Adrenal gland (tissue), 12 donors: Measurements from ENCODE around the gene ILK. TPM values are rescaled to one million over a fixed set of nuclear protein-coding genes. Genes with fewer than 3 reads are reported as not detected.
A peak's percentile ranks its signal among the peaks of the same experiment; 100 is the strongest.

Experiments
- DNase-seq, 7 donors: peaks; one replicate each; pipeline ENCODE4 v3.0.0-alpha.2; 2019 to 2020
- H3K27ac ChIP-seq, 5 donors: fragments of 200-600 bp; sonication (generic) in 4 of 5; 1 replicate in 3 of 5; 2 replicates in 2 of 5; pipeline versions ENCODE4 v1.5.1 to v1.8.0; 2016 to 2020; ENCODE audit warnings: mild to moderate bottlenecking in 1 of 5
- H3K27me3 ChIP-seq: fragments of 200-600 bp; 2 replicates; pipeline ENCODE4 v1.8.0; 2021
- H3K36me3 ChIP-seq, 2 donors: fragments of 200-600 bp; replicated peaks in 1 of 2; 1 replicate in 1 of 2; 2 replicates in 1 of 2; pipeline versions ENCODE4 v1.5.1 to v1.8.0; 2018 to 2022
- H3K4me1 ChIP-seq, 2 donors: fragments of 200-600 bp; replicated peaks in 1 of 2; 1 replicate in 1 of 2; 2 replicates in 1 of 2; pipeline versions ENCODE4 v1.5.1 to v1.8.0; 2018 to 2021
- H3K4me3 ChIP-seq, 4 donors: fragments of 200-600 bp; sonication (generic) in 3 of 4; one replicate each; pipeline ENCODE4 v1.5.1; 2016 to 2018
- H3K9me3 ChIP-seq, 3 donors: fragments of 200-600 bp; sonication (generic) in 1 of 3; replicated peaks in 1 of 3; 1 replicate in 2 of 3; 2 replicates in 1 of 3; pipeline versions ENCODE4 v1.5.1 to v1.8.0; 2016 to 2021
- POLR2A ChIP-seq, 2 donors: fragments of 450-650 bp; IDR thresholded peaks; one replicate each; pipeline ENCODE4 v1.6.1; 2017; ENCODE audit warnings: antibody characterized with exemption in 2 of 2, mild to moderate bottlenecking in 2 of 2, moderate library complexity in 1 of 2
- WGBS, 4 donors: extraction: QIAGEN DNeasy Blood & Tissue Kit in 2 of 4; methylation state at CpG; one replicate each; pipeline versions ENCODE4 v1.1.5 to v1.1.7; 2013 to 2017; 5-methylcytosine and 5-hydroxymethylcytosine counted together
- intact Hi-C, 2 donors: fragments of 100-400 bp; cut with DNase I; formaldehyde crosslinking; loops; one replicate each; pipeline versions ENCODE4 v1.14.1 to v1.15.0; 2022 to 2023
- polyA plus RNA-seq, 3 donors: library from polyadenylated mRNA; stranded (reverse); fragments of 200-250 nt in 2 of 3; fragments of 350-450 nt in 1 of 3; fragmentation: Illumina TruSeq in 1 of 3; extraction: RNeasy Lipid Tissue Mini Kit (QIAGEN cat#74804) in 1 of 3; gene quantifications; one replicate each; pipeline ENCODE4 v1.2.3, GENCODE V29; 2013 to 2014
- total RNA-seq, 9 donors: library from RNA; depleted of rRNA in 4 of 9; stranded (reverse); fragments of >200 nt in 4 of 9; fragments of 120-200 nt in 1 of 9; fragmentation: NEBNext Ultra II Directional in 1 of 9; extraction: Animal tissue kit (Norgen Biotek cat#: 25700) in 1 of 9; gene quantifications; one replicate each; pipeline versions ENCODE4 v1.1.0 to v1.2.4, GENCODE V29; 2013 to 2023
- TF ChIP-seq, protein P1 (sequence below), 6 experiments: fragments of 450-650 bp in 4 of 6; fragments of 200-600 bp in 2 of 6; sonication (generic) in 1 of 6; IDR thresholded peaks; 1 replicate in 5 of 6; 2 replicates in 1 of 6; pipeline versions ENCODE4 v1.5.1 to v1.8.0; 2016 to 2021; ENCODE audit warnings: antibody characterized with exemption in 6 of 6, mild to moderate bottlenecking in 2 of 6, moderate library complexity in 1 of 6
- donor health status: healthy with polysubstance abuse.
- donor health status: Bipolar disorder and iron deficiency.
- donor health status: DM: yes; HTN: yes; CAD: no.
- donor health status: DM: no; HTN: no; CAD: no.
- donor health status: DM: no; HTN: no; CAD: no.
- donor health status: DM: yes; HTN: yes; CAD: no.

ILK gene
- total and polyA plus RNA-seq, 12 donors: 99.1 to 191 (median 153) TPM

GRCh38 chr11:6608726-6609501, 5.3 kb downstream of the ILK start:
- TF ChIP-seq POLR2A (IDR thresholded peaks at IDR 0.05): no peak
- TF ChIP-seq, protein P1, sequence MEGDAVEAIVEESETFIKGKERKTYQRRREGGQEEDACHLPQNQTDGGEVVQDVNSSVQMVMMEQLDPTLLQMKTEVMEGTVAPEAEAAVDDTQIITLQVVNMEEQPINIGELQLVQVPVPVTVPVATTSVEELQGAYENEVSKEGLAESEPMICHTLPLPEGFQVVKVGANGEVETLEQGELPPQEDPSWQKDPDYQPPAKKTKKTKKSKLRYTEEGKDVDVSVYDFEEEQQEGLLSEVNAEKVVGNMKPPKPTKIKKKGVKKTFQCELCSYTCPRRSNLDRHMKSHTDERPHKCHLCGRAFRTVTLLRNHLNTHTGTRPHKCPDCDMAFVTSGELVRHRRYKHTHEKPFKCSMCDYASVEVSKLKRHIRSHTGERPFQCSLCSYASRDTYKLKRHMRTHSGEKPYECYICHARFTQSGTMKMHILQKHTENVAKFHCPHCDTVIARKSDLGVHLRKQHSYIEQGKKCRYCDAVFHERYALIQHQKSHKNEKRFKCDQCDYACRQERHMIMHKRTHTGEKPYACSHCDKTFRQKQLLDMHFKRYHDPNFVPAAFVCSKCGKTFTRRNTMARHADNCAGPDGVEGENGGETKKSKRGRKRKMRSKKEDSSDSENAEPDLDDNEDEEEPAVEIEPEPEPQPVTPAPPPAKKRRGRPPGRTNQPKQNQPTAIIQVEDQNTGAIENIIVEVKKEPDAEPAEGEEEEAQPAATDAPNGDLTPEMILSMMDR (IDR thresholded peaks at IDR 0.05): no peak
- Histone ChIP-seq H3K4me3 (no peak overlapping the region), H3K27ac (peak overlapping the region in 1 of 5 donors; percentile 89), H3K9me3 (no peaks in the 10 kb centered on the region), H3K36me3 (peaks cover 0 to 37% of the 10 kb centered on the region in 2 donors), H3K27me3 (no peaks in the 10 kb centered on the region), H3K4me1 (peaks cover 37 to 59% of the 10 kb centered on the region in 2 donors)
- 83 to 86% (median 85%) methylated on average over 14 of the region's 14 CpGs for WGBS, 4 donors
- DNase-seq: peak in 2 of 7 donors; percentile 24 to 47
- intact Hi-C loops: loop anchor here in 1 of 2 donors (10.0 kb wide), 1 partner anchor 74 kb away; no protein-coding TSS in a partner anchor

- peak in 1 of 7 donors; percentile 24 for DNase-seq
- Histone ChIP-seq H3K27me3 (no peaks in the 10 kb centered on the region), H3K4me1 (peaks cover 37 to 57% of the 10 kb centered on the region in 2 donors), H3K27ac (peak overlapping the region in 1 of 5 donors; percentile 89), H3K36me3 (peaks cover 0 to 37% of the 10 kb centered on the region in 2 donors), H3K4me3 (no peak overlapping the region), H3K9me3 (no peaks in the 10 kb centered on the region)
- TF ChIP-seq POLR2A (IDR thresholded peaks at IDR 0.05): no peak
- TF ChIP-seq, protein P1 (IDR thresholded peaks at IDR 0.05): no peak
- 79 to 88% (median 83%) methylated on average over 8 of the region's 8 CpGs for WGBS, 4 donors
- intact Hi-C loops: loop anchor here in 1 of 2 donors (10.0 kb wide), 1 partner anchor 75 kb away; no protein-coding TSS in a partner anchor
These were observed 6.0 kb downstream of the ILK start for GRCh38 chr11:6609502-6610015.

DNA sequence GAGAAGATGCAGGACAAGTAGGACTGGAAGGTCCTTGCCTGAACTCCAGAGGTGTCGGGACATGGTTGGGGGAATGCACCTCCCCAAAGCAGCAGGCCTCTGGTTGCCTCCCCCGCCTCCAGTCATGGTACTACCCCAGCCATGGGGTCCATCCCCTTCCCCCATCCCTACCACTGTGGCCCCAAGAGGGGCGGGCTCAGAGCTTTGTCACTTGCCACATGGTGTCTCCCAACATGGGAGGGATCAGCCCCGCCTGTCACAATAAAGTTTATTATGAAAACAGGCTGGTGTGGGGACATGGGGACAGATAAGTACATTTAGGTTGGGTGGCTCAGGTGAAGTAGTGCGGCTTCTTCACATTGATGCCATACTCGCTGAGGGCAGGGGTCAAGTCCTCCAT, 7.0 kb downstream of the ILK start:
- DNase-seq: peak in 4 of 7 donors; percentile 25 to 54 (median 30)
- Histone ChIP-seq H3K36me3 (peaks cover 0 to 47% of the 10 kb centered on the region in 2 donors), H3K27me3 (no peaks in the 10 kb centered on the region), H3K4me1 (peaks cover 32 to 46% of the 10 kb centered on the region in 2 donors), H3K4me3 (no peak overlapping the region), H3K9me3 (no peaks in the 10 kb centered on the region), H3K27ac (peak overlapping the region in 3 of 5 donors; percentile 95 to 99 (median 96))
- TF ChIP-seq, protein P1 (IDR thresholded peaks at IDR 0.05): no peak
- TF ChIP-seq POLR2A (IDR thresholded peaks at IDR 0.05): no peak
- WGBS, 4 donors: 75 to 95% (median 92%) methylated on average over 4 to 6 of the region's 6 CpGs
- intact Hi-C loops: no loop called here
